ENCODE results near the gene NUDT5.
"Not testable (repeated sequence)": the region's sequence is repeated elsewhere in the genome, so short reads cannot be mapped to it uniquely, and the experiment has no call there.

The NUDT5 gene

DNA sequence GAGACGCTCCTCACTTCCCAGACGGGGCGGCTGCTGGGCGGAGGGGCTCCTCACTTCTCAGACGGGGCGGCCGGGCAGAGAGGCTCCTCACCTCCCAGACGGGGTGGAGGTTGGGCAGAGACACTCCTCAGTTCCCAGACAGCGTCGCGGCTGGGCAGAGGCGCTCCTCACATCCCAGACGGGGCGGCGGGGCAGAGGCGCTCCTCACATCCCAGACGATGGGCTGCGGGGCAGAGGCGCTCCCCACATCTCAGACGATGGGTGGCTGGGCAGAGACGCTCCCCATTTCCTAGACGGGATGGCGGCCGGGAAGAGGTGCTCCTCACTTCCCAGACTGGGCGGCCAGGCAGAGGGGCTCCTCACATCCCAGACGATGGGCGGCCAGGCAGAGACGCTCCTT lies 30.7 kb upstream of the NUDT5 start:
- H3K9me3 ChIP-seq (ENCODE audit: control insufficient read depth, low read length); H3K27ac ChIP-seq (ENCODE audit: low read depth, low read length, severe bottlenecking); H3K4me1 ChIP-seq (ENCODE audit: control insufficient read depth, insufficient read depth, low read length, poor library complexity, severe bottlenecking); H3K4me3 ChIP-seq (ENCODE audit: extremely low read depth, insufficient read depth, low read length, poor library complexity, severe bottlenecking): not testable (repeated sequence)
- H3K36me3 ChIP-seq (ENCODE audit: control insufficient read depth, insufficient read depth, low read length), result peaks cover 83% of the 10 kb centered on the region
- WGBS, 2 experiments (ENCODE audit: insufficient coverage in 2 of 2), result 92 to 93% methylated on average over 12 to 15 of the region's 28 CpGs

- Histone ChIP-seq H3K4me3 (ENCODE audit: extremely low read depth, insufficient read depth, low read length, poor library complexity, severe bottlenecking) (no peak overlapping the region), H3K27ac (ENCODE audit: low read depth, low read length, severe bottlenecking) (no peak overlapping the region), H3K9me3 (ENCODE audit: control insufficient read depth, low read length) (peaks cover 7% of the 10 kb centered on the region), H3K36me3 (ENCODE audit: control insufficient read depth, insufficient read depth, low read length) (peaks cover 83% of the 10 kb centered on the region), H3K4me1 (ENCODE audit: control insufficient read depth, insufficient read depth, low read length, poor library complexity, severe bottlenecking) (no peaks in the 10 kb centered on the region)
- 100% methylated on average over 1 of the region's 2 CpGs; no CpG with 5 or more reads in 1 of the 2 experiments for WGBS, 2 experiments (ENCODE audit: insufficient coverage in 2 of 2)
Observed at GRCh38 chr10:12225444-12225843, 29.8 kb upstream of the NUDT5 start.

DNA sequence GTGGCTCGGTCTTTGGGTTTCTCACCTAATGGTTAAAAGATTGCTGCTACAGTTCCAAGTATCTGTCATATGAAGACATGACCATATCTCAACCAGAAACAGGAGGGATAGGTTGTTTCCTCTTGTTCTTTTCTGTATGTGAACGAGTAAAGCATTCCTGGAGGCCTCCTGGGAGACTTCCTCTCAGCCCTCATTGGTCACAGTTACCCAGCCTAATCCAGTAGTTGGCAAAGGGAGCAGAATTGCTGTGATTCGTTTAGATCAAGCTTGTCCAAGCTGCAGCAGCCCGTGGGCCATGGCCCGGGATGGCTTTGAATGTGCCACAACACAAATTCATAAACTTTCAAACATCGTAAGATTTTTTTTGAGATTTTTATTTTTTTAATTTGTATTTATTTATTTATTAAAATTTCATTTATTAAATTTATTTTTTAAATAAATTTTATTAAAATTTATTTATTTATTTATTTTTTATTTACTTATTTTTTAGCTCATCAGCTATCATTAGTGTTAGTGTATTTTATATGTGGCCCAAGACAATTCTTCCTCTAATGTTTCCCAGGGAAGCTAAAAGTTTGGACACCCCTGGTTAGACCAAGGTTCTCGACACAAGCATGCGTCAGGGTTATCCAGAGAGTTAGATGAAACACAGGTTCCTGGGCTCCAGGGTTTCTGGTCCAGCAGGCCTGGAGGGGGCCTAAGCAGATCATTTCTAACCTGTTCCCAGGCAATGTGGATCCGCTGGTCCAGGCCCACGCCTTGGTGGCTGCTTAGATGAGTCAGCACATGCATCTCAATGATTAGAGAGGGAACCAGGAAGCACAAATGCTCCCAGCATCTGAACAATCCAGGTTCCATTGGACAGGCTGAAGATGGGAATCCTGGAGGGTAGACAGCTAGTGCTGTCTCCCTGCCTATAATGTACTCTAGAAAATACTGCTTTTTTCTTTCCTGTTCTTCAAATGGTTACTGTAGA lies 25.9 kb upstream of the NUDT5 start:
- WGBS, 2 experiments (ENCODE audit: insufficient coverage in 2 of 2), result 96 to 98% methylated on average over 5 to 6 of the region's 10 CpGs
- H3K27ac ChIP-seq (ENCODE audit: low read depth, low read length, severe bottlenecking), result no peak overlapping the region
- no peak overlapping the region for H3K4me3 ChIP-seq (ENCODE audit: extremely low read depth, insufficient read depth, low read length, poor library complexity, severe bottlenecking)
- H3K9me3 ChIP-seq (ENCODE audit: control insufficient read depth, low read length), result peaks cover 7% of the 10 kb centered on the region
- peaks cover 89% of the 10 kb centered on the region for H3K36me3 ChIP-seq (ENCODE audit: control insufficient read depth, insufficient read depth, low read length)
- H3K4me1 ChIP-seq (ENCODE audit: control insufficient read depth, insufficient read depth, low read length, poor library complexity, severe bottlenecking), result no peaks in the 10 kb centered on the region

DNA sequence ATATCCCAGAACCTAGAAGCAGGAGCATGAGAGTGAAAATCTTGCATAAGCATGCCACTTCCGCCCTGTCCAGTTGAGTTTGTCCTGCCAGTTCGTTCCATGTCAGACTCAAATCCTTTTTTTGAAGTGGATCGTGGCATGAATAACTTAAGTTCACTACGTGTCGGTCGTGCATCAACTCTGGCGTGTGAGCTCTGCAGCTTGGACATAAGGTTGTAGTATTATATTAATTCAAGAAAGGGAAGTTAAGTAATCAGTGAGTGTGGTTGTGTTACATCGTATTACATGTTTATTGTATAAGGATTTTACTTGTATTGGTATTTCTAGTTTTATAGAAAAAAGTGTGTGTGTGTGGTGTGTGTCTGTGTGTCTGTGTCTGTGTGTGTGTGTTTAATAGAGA lies 23.3 kb upstream of the NUDT5 start:
- no peak overlapping the region for H3K27ac ChIP-seq (ENCODE audit: low read depth, low read length, severe bottlenecking)
- no peaks in the 10 kb centered on the region for H3K4me1 ChIP-seq (ENCODE audit: control insufficient read depth, insufficient read depth, low read length, poor library complexity, severe bottlenecking)
- 97 to 100% methylated on average over 8 of the region's 8 CpGs for WGBS, 2 experiments (ENCODE audit: insufficient coverage in 2 of 2)
- H3K36me3 ChIP-seq (ENCODE audit: control insufficient read depth, insufficient read depth, low read length), result peaks cover 81% of the 10 kb centered on the region
- peaks cover 4% of the 10 kb centered on the region for H3K9me3 ChIP-seq (ENCODE audit: control insufficient read depth, low read length)
- no peak overlapping the region for H3K4me3 ChIP-seq (ENCODE audit: extremely low read depth, insufficient read depth, low read length, poor library complexity, severe bottlenecking)

- Histone ChIP-seq H3K27ac (ENCODE audit: low read depth, low read length, severe bottlenecking) (peak overlapping the region; percentile 19), H3K4me1 (ENCODE audit: control insufficient read depth, insufficient read depth, low read length, poor library complexity, severe bottlenecking) (no peaks in the 10 kb centered on the region), H3K4me3 (ENCODE audit: extremely low read depth, insufficient read depth, low read length, poor library complexity, severe bottlenecking) (no peak overlapping the region), H3K9me3 (ENCODE audit: control insufficient read depth, low read length) (no peaks in the 10 kb centered on the region), H3K36me3 (ENCODE audit: control insufficient read depth, insufficient read depth, low read length) (peaks cover 80% of the 10 kb centered on the region)
- WGBS, 2 experiments (ENCODE audit: insufficient coverage in 2 of 2), result 0 to 60% methylated on average over 1 of the region's 6 CpGs
Observed at GRCh38 chr10:12214763-12215218, 19.1 kb upstream of the NUDT5 start.

DNA sequence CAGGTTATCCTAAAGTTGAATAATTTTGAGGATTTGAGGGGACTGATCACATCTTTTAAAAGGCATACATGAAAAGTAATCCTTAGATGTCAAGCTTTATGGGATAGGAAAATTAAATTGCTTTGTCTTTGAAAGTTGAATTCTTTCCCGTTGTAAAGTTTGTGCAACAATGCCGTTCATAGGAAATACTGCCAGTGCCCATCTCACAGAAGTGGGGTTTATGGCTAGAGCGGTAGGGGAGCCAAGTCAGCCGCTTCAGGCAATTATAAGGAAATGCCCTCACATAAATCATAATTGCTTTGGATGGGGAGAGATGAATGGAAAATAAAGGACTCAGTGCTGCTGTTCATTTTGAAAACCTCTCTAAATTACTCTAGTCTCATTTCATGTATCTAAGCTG lies 18.4 kb upstream of the NUDT5 start:
- Histone ChIP-seq H3K9me3 (ENCODE audit: control insufficient read depth, low read length) (no peaks in the 10 kb centered on the region), H3K4me1 (ENCODE audit: control insufficient read depth, insufficient read depth, low read length, poor library complexity, severe bottlenecking) (no peaks in the 10 kb centered on the region), H3K4me3 (ENCODE audit: extremely low read depth, insufficient read depth, low read length, poor library complexity, severe bottlenecking) (no peak overlapping the region), H3K27ac (ENCODE audit: low read depth, low read length, severe bottlenecking) (peak overlapping the region; percentile 19), H3K36me3 (ENCODE audit: control insufficient read depth, insufficient read depth, low read length) (peaks cover 79% of the 10 kb centered on the region)
- 92% methylated on average over 2 of the region's 4 CpGs; no CpG with 5 or more reads in 1 of the 2 experiments for WGBS, 2 experiments (ENCODE audit: insufficient coverage in 2 of 2)

- no peaks in the 10 kb centered on the region for H3K9me3 ChIP-seq (ENCODE audit: control insufficient read depth, low read length)
- 83% methylated on average over 1 of the region's 3 CpGs; no CpG with 5 or more reads in 1 of the 2 experiments for WGBS, 2 experiments (ENCODE audit: insufficient coverage in 2 of 2)
- H3K4me1 ChIP-seq (ENCODE audit: control insufficient read depth, insufficient read depth, low read length, poor library complexity, severe bottlenecking), result no peaks in the 10 kb centered on the region
- no peak overlapping the region for H3K27ac ChIP-seq (ENCODE audit: low read depth, low read length, severe bottlenecking)
- peaks cover 79% of the 10 kb centered on the region for H3K36me3 ChIP-seq (ENCODE audit: control insufficient read depth, insufficient read depth, low read length)
- H3K4me3 ChIP-seq (ENCODE audit: extremely low read depth, insufficient read depth, low read length, poor library complexity, severe bottlenecking), result no peak overlapping the region
Observed at GRCh38 chr10:12213621-12214020, 17.9 kb upstream of the NUDT5 start.

DNA sequence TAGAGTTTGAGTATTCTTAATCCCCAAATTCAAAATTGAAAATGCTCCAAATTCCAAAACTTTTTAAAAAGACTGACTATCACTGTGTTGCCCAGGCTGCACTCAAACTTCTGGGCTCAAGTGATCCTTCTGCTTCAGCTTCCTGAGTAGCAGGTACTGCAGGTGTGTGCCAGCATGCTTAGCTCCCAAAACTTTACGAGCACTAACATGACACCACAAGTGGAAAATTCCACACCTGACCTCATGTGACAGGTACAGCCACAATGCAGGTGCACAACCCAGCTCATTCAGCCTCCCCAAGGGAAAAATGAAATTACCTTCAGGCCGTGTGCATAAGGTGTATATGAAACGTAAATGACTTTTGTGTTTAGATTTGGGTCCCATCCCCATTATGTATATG lies 16.8 kb upstream of the NUDT5 start:
- H3K4me3 ChIP-seq (ENCODE audit: extremely low read depth, insufficient read depth, low read length, poor library complexity, severe bottlenecking), result no peak overlapping the region
- 86 to 89% methylated on average over 1 to 2 of the region's 3 CpGs for WGBS, 2 experiments (ENCODE audit: insufficient coverage in 2 of 2)
- no peaks in the 10 kb centered on the region for H3K4me1 ChIP-seq (ENCODE audit: control insufficient read depth, insufficient read depth, low read length, poor library complexity, severe bottlenecking)
- no peaks in the 10 kb centered on the region for H3K9me3 ChIP-seq (ENCODE audit: control insufficient read depth, low read length)
- no peak overlapping the region for H3K27ac ChIP-seq (ENCODE audit: low read depth, low read length, severe bottlenecking)
- peaks cover 79% of the 10 kb centered on the region for H3K36me3 ChIP-seq (ENCODE audit: control insufficient read depth, insufficient read depth, low read length)

DNA sequence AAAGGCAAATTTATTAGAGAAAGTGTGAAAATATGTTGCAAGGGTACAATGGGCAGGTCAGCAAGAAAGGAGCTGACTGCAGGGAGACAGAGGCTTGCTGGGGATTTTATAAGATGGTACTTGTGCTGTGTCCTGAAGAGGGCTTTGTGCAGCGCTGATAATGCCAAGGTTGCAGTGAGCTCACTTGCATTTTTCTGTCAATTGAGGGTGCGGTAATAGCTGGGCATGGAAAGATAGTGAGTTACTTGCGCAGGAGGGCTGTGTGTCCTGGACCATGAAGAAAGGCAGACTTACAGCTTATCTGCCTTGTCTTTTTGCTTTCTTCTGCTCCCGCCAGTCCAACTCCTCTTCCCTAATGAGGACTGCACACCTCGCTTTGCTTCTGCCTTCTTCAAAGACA lies 12.8 kb upstream of the NUDT5 start:
- peaks cover 89% of the 10 kb centered on the region for H3K36me3 ChIP-seq (ENCODE audit: control insufficient read depth, insufficient read depth, low read length)
- no peak overlapping the region for H3K4me3 ChIP-seq (ENCODE audit: extremely low read depth, insufficient read depth, low read length, poor library complexity, severe bottlenecking)
- H3K27ac ChIP-seq (ENCODE audit: low read depth, low read length, severe bottlenecking), result no peak overlapping the region
- 96 to 100% methylated on average over 3 to 5 of the region's 5 CpGs for WGBS, 2 experiments (ENCODE audit: insufficient coverage in 2 of 2)
- H3K9me3 ChIP-seq (ENCODE audit: control insufficient read depth, low read length), result no peaks in the 10 kb centered on the region
- no peaks in the 10 kb centered on the region for H3K4me1 ChIP-seq (ENCODE audit: control insufficient read depth, insufficient read depth, low read length, poor library complexity, severe bottlenecking)

DNA sequence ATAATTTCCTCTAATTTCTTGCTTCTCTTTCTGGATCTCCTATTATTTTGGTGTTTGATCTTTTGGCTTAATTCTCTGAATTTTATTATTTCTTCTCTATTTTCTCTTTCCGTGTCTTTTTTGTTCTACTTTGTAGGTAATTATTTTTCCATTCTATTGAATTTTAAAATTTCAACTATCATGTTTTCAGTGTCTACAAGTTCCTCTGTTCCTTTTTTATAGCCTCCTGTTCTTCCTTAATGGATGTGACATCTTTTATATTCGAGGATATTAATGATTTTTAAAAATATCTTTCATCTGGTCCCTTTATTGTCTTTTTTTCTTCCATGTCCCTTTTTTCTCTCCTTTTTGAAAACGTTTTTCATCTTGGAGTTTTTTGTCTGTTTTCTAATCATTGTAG lies 11.4 kb upstream of the NUDT5 start:
- Histone ChIP-seq H3K4me1 (ENCODE audit: control insufficient read depth, insufficient read depth, low read length, poor library complexity, severe bottlenecking) (no peaks in the 10 kb centered on the region), H3K9me3 (ENCODE audit: control insufficient read depth, low read length) (no peaks in the 10 kb centered on the region), H3K27ac (ENCODE audit: low read depth, low read length, severe bottlenecking) (no peak overlapping the region), H3K4me3 (ENCODE audit: extremely low read depth, insufficient read depth, low read length, poor library complexity, severe bottlenecking) (no peak overlapping the region), H3K36me3 (ENCODE audit: control insufficient read depth, insufficient read depth, low read length) (peaks cover 89% of the 10 kb centered on the region)
- WGBS, 2 experiments (ENCODE audit: insufficient coverage in 2 of 2), result no CpG with 5 or more reads among the region's 3 CpGs

DNA sequence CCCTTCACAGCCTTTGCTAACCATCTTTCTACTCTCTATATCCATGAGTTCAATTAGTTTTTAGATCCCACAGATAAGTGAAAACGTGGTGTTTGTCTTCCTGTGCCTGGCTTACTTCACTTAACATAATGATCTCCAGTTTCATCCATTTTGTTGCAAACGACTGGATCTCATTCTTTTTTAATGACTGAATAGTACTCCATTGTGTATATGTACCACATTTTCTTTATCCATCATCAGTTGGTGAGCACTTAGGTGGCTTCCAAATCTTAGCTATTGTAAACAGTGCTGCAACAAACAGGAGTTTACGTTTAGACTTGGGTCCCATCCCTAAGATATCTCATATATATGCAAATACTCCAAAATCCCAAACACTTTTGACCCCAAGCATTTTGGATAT lies 9.4 kb upstream of the NUDT5 start:
- Histone ChIP-seq H3K36me3 (ENCODE audit: control insufficient read depth, insufficient read depth, low read length) (peaks cover 88% of the 10 kb centered on the region), H3K27ac (ENCODE audit: low read depth, low read length, severe bottlenecking) (no peak overlapping the region), H3K4me3 (ENCODE audit: extremely low read depth, insufficient read depth, low read length, poor library complexity, severe bottlenecking) (no peak overlapping the region), H3K9me3 (ENCODE audit: control insufficient read depth, low read length) (no peaks in the 10 kb centered on the region), H3K4me1 (ENCODE audit: control insufficient read depth, insufficient read depth, low read length, poor library complexity, severe bottlenecking) (no peaks in the 10 kb centered on the region)
- 100% methylated on average over 1 to 3 of the region's 3 CpGs for WGBS, 2 experiments (ENCODE audit: insufficient coverage in 2 of 2)

Data from mesodermal cell (in vitro differentiated cells).